OCI-LY3 (cell line): Measurements from ENCODE around the gene CCNI.
A peak's percentile ranks its signal among the peaks of the same experiment; 100 is the strongest.

Experiments
- H2AFZ ChIP-seq: fragments of 200-600, 300-600 bp; shearing (Covaris generic); 2 replicates; pipeline ENCODE4 v1.6.0; 2014; ENCODE audit warnings: antibody characterized with exemption, low read depth, low read length
- H3K27ac ChIP-seq: fragments of 200-600, 300-600 bp; sonication (generic); 2 replicates; pipeline ENCODE4 v1.5.1; 2014; ENCODE audit warnings: mild to moderate bottlenecking, low read length, moderate library complexity, mixed read lengths
- H3K27me3 ChIP-seq: fragments of 200-600, 300-600 bp; sonication (generic); 2 replicates; pipeline ENCODE4 v1.6.1; 2014; ENCODE audit warnings: low read depth, low read length, mixed read lengths
- H3K36me3 ChIP-seq: fragments of 200-600, 300-600 bp; sonication (generic); replicated peaks from 2 replicates; pipeline ENCODE3; 2014; ENCODE audit warnings: low read depth, low read length, mixed read lengths
- H3K4me1 ChIP-seq: fragments of 300-600, 200-600 bp; sonication (generic); 2 replicates; pipeline ENCODE4 v1.6.1; 2014; ENCODE audit warnings: low read length, mixed read lengths
- H3K4me2 ChIP-seq: fragments of 200-600, 300-600 bp; sonication (generic); 2 replicates; pipeline ENCODE4 v1.6.1; 2014; ENCODE audit warnings: low read length, mixed read lengths
- H3K4me3 ChIP-seq: fragments of 300-600, 200-600 bp; sonication (generic); 2 replicates; pipeline ENCODE4 v1.5.1; 2014; ENCODE audit warnings: antibody characterized with exemption, mild to moderate bottlenecking, low read length, moderate library complexity
- H3K79me2 ChIP-seq: fragments of 300-600, 200-600 bp; shearing (Covaris generic); 2 replicates; pipeline ENCODE4 v1.6.1; 2014; ENCODE audit warnings: mild to moderate bottlenecking, low read length, mixed read lengths
- H3K9ac ChIP-seq: fragments of 300-600, 200-600 bp; shearing (Covaris generic); 2 replicates; pipeline ENCODE4 v1.6.0; 2014; ENCODE audit warnings: mild to moderate bottlenecking, low read length, moderate library complexity
- H3K9me3 ChIP-seq: fragments of 200-600, 300-600 bp; shearing (Covaris generic); 2 replicates; pipeline ENCODE4 v1.6.1; 2014; ENCODE audit warnings: low read length, mixed read lengths; ENCODE audit not compliant: insufficient read depth
- H4K20me1 ChIP-seq: fragments of 200-600, 300-600 bp; sonication (generic); 2 replicates; pipeline ENCODE4 v1.6.1; 2016; ENCODE audit warnings: low read length, mixed read lengths; ENCODE audit not compliant: insufficient read depth
- CTCF ChIP-seq: fragments of 200-600, 300-600 bp; sonication (generic); IDR thresholded peaks from 2 replicates; pipeline ENCODE4 v1.5.1; 2014; ENCODE audit warnings: antibody characterized with exemption, low read length, low read depth
- EZH2phosphoT487 ChIP-seq: fragments of 200-600 bp; shearing (Covaris generic); IDR thresholded peaks from 2 replicates; pipeline ENCODE4 v1.6.1; 2018; ENCODE audit warnings: antibody characterized with exemption, mixed run types, low read depth

CCNI gene

GRCh38 chr4:77121736-77122240, 46.0 kb upstream of the CCNI start:
- Histone ChIP-seq H3K36me3 (no peaks in the 10 kb centered on the region), H3K27ac (no peak overlapping the region)

GRCh38 chr4:77120886-77121508, 45.2 kb upstream of the CCNI start:
- H2AFZ ChIP-seq, result 0 out of 2 replicates have a peak overlapping the region, but pooled peaks have one; percentile 25
- H3K4me2 ChIP-seq, result peak overlapping the region; percentile 64
- no peaks in the 10 kb centered on the region for H3K27me3 ChIP-seq
- TF ChIP-seq CTCF (peak; percentile 64), EZH2phosphoT487 (no peak)
- H3K79me2 ChIP-seq, result no peaks in the 10 kb centered on the region
- no peaks in the 10 kb centered on the region for H3K36me3 ChIP-seq
- H3K9ac ChIP-seq, result no peak overlapping the region
- H3K9me3 ChIP-seq, result no peaks in the 10 kb centered on the region
- H3K4me1 ChIP-seq, result peaks cover 44% of the 10 kb centered on the region
- peak overlapping the region; percentile 49 for H3K4me3 ChIP-seq
- no peak overlapping the region for H3K27ac ChIP-seq
- no peaks in the 10 kb centered on the region for H4K20me1 ChIP-seq

More at GRCh38 chr4:77121736-77122240, 46.0 kb upstream of the CCNI start:
- Histone ChIP-seq H3K4me3 (no peak overlapping the region), H4K20me1 (no peaks in the 10 kb centered on the region), H3K79me2 (no peaks in the 10 kb centered on the region), H2AFZ (no peak overlapping the region), H3K4me1 (peaks cover 52% of the 10 kb centered on the region), H3K9ac (no peak overlapping the region), H3K9me3 (no peaks in the 10 kb centered on the region), H3K27me3 (no peaks in the 10 kb centered on the region), H3K4me2 (no peak overlapping the region)
- no peak for TF ChIP-seq EZH2phosphoT487
- no peak for TF ChIP-seq CTCF

GRCh38 chr4:77117721-77118120, 41.9 kb upstream of the CCNI start:
- no peaks in the 10 kb centered on the region for H3K27me3 ChIP-seq
- H3K27ac ChIP-seq, result no peak overlapping the region
- H4K20me1 ChIP-seq, result no peaks in the 10 kb centered on the region
- peaks cover 12% of the 10 kb centered on the region for H3K4me1 ChIP-seq
- no peak overlapping the region for H3K4me3 ChIP-seq
- no peaks in the 10 kb centered on the region for H3K36me3 ChIP-seq
- no peak overlapping the region for H3K4me2 ChIP-seq
- no peaks in the 10 kb centered on the region for H3K9me3 ChIP-seq
- no peak overlapping the region for H2AFZ ChIP-seq
- no peak overlapping the region for H3K9ac ChIP-seq
- H3K79me2 ChIP-seq, result no peaks in the 10 kb centered on the region
- TF ChIP-seq EZH2phosphoT487 (no peak), CTCF (no peak)

GRCh38 chr4:77113069-77113468, 37.3 kb upstream of the CCNI start:
- H2AFZ ChIP-seq, result no peak overlapping the region
- H3K4me1 ChIP-seq, result no peaks in the 10 kb centered on the region
- no peak overlapping the region for H3K4me2 ChIP-seq
- H3K4me3 ChIP-seq, result no peak overlapping the region
- H3K9ac ChIP-seq, result no peak overlapping the region
- H3K9me3 ChIP-seq, result no peaks in the 10 kb centered on the region
- no peaks in the 10 kb centered on the region for H3K79me2 ChIP-seq
- H4K20me1 ChIP-seq, result no peaks in the 10 kb centered on the region
- H3K27me3 ChIP-seq, result no peaks in the 10 kb centered on the region
- TF ChIP-seq CTCF (no peak), EZH2phosphoT487 (no peak)
- no peak overlapping the region for H3K27ac ChIP-seq
- H3K36me3 ChIP-seq, result no peaks in the 10 kb centered on the region
